Left lung (tissue), 10 donors: ENCODE data around the gene NUPR2. TPM values are rescaled to one million over a fixed set of nuclear protein-coding genes. Genes with fewer than 3 reads are reported as not detected.
A peak's percentile ranks its signal among the peaks of the same experiment; 100 is the strongest.
"Not testable (repeated sequence)": the region's sequence is repeated elsewhere in the genome, so short reads cannot be mapped to it uniquely, and the experiment has no call there.

Source experiments
- ATAC-seq: fragments of 200-7000 bp; cut with Tn5 transposase; one replicate; pipeline ENCODE4 v1.9.1; 2020; ENCODE audit warnings: moderate library complexity
- DNase-seq, 4 donors: peaks; one replicate each; pipeline ENCODE4 v3.0.0-alpha.2; 2013 to 2020
- H3K27ac ChIP-seq, 2 donors: fragments of 200-600 bp; sonication (generic) in 1 of 2; one replicate each; pipeline versions ENCODE4 v1.5.0 to v1.8.0; 2020 to 2021
- H3K27me3 ChIP-seq, 2 donors: fragments of 200-600 bp; sonication (generic) in 1 of 2; one replicate each; pipeline versions ENCODE4 v1.5.0 to v1.8.0; 2020 to 2021
- H3K36me3 ChIP-seq, 2 donors: fragments of 200-600 bp; sonication (generic) in 1 of 2; one replicate each; pipeline versions ENCODE4 v1.5.0 to v1.8.0; 2020 to 2021
- H3K4me1 ChIP-seq, 2 donors: fragments of 200-600 bp; one replicate each; pipeline ENCODE4 v1.8.0; 2021
- H3K4me3 ChIP-seq, 2 donors: fragments of 200-600 bp; sonication (generic) in 1 of 2; one replicate each; pipeline versions ENCODE4 v1.5.0 to v1.8.0; 2020 to 2021; ENCODE audit warnings: mild to moderate bottlenecking in 1 of 2
- H3K9me3 ChIP-seq, 2 donors: fragments of 200-600 bp; sonication (generic) in 1 of 2; one replicate each; pipeline versions ENCODE4 v1.5.0 to v1.8.0; 2020 to 2021
- CTCF ChIP-seq, 2 donors: fragments of 200-600 bp; sonication (generic) in 1 of 2; IDR thresholded peaks; one replicate each; pipeline versions ENCODE4 v1.5.0 to v1.8.0; 2021; ENCODE audit warnings: antibody characterized with exemption in 2 of 2
- intact Hi-C, 2 donors: fragments of 100-400 bp; cut with DNase I; formaldehyde crosslinking; loops; one replicate each; pipeline versions ENCODE4 v1.11.2 to v1.14.2; 2022
- polyA plus RNA-seq, 6 donors: library from polyadenylated mRNA; unstranded; fragments of 120-200 nt; gene quantifications; one replicate each; pipeline ENCODE4 v1.2.1, GENCODE V29; 2013; ENCODE audit not compliant: insufficient read length in 6 of 6
- total RNA-seq, 2 donors: library from RNA; stranded (reverse); fragmentation: NEBNext Ultra II Directional; extraction: Animal tissue kit (Norgen Biotek cat#: 25700); gene quantifications; one replicate each; pipeline ENCODE4 v1.2.1, GENCODE V29; 2021
- donor health status: DM: no; HTN: yes; CAD: no.
- donor health status: DM: no; HTN: no; CAD: no.

NUPR2 gene
- total and polyA plus RNA-seq, 8 donors, result 0.99 to 4.6 (median 4.0) TPM

DNA sequence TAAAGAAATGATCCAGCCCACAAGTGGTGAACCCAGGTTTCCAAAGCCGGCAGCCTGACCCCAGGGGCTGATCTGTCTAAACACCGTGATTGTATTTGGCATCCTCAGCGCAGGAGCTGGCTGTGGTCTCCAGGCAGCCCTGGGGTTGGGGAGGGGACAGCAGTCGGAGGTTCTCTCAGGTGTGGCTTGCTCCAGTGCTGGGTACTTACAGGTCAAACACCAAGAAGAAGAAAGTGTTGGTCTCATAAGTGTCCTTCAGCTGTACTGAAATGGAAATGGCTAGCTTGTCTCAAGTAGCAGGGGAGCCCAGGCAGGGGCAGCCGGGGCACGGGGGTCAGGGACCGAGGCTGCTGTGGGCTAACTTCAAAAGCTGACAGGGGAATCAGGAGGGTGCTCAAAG, 29.5 kb downstream of the NUPR2 start:
- TF ChIP-seq CTCF (IDR thresholded peaks at IDR 0.05), result no peak
- H3K4me3 ChIP-seq, result no peak overlapping the region
- no peak overlapping the region for H3K27ac ChIP-seq
- no peaks in the 10 kb centered on the region for H3K4me1 ChIP-seq
- DNase-seq (no peak), ATAC-seq (no peak)
- H3K9me3 ChIP-seq, result no peaks in the 10 kb centered on the region
- H3K36me3 ChIP-seq, result peaks cover 0 to 21% of the 10 kb centered on the region in 2 donors
- H3K27me3 ChIP-seq, result no peaks in the 10 kb centered on the region
- intact Hi-C loops, result no loop called here

- H3K36me3 ChIP-seq, result peaks cover 0 to 50% of the 10 kb centered on the region in 2 donors
- intact Hi-C loops, result no loop called here
- no peaks in the 10 kb centered on the region for H3K9me3 ChIP-seq
- no peak overlapping the region for H3K4me3 ChIP-seq
- ATAC-seq (no peak), DNase-seq (peak in 1 of 4 donors; percentile 48)
- no peak for TF ChIP-seq CTCF (IDR thresholded peaks at IDR 0.05)
- no peak overlapping the region for H3K27ac ChIP-seq
- H3K4me1 ChIP-seq, result no peaks in the 10 kb centered on the region
- H3K27me3 ChIP-seq, result no peaks in the 10 kb centered on the region
These were observed 32.9 kb downstream of the NUPR2 start for GRCh38 chr7:56083150-56083785.

GRCh38 chr7:56081626-56082340, 34.4 kb downstream of the NUPR2 start:
- peaks cover 0 to 51% of the 10 kb centered on the region in 2 donors for H3K36me3 ChIP-seq
- intact Hi-C loops, result no loop called here
- no peak overlapping the region for H3K27ac ChIP-seq
- DNase-seq, result no peak
- ATAC-seq, result no peak
- H3K27me3 ChIP-seq, result no peaks in the 10 kb centered on the region
- H3K9me3 ChIP-seq, result no peaks in the 10 kb centered on the region
- TF ChIP-seq CTCF (IDR thresholded peaks at IDR 0.05), result no peak
- H3K4me3 ChIP-seq, result no peak overlapping the region
- H3K4me1 ChIP-seq, result no peaks in the 10 kb centered on the region

- H3K9me3 ChIP-seq, DNase-seq, H3K27ac ChIP-seq, ATAC-seq, H3K4me3 ChIP-seq, H3K27me3 ChIP-seq, H3K4me1 ChIP-seq, intact Hi-C loops: not testable (repeated sequence)
- H3K36me3 ChIP-seq, result peaks cover 0 to 54% of the 10 kb centered on the region in 2 donors
These were observed 35.3 kb downstream of the NUPR2 start for GRCh38 chr7:56080726-56081435.

GRCh38 chr7:56079450-56080185, 36.6 kb downstream of the NUPR2 start:
- peak in 1 of 2 donors; percentile 36 for TF ChIP-seq CTCF (IDR thresholded peaks at IDR 0.05)
- no peaks in the 10 kb centered on the region for H3K9me3 ChIP-seq
- H3K27me3 ChIP-seq, result no peaks in the 10 kb centered on the region
- ATAC-seq, result peak; percentile 35
- peaks cover 0 to 54% of the 10 kb centered on the region in 2 donors for H3K36me3 ChIP-seq
- H3K27ac ChIP-seq, result peak overlapping the region in 1 of 2 donors; percentile 44
- no peaks in the 10 kb centered on the region for H3K4me1 ChIP-seq
- H3K4me3 ChIP-seq, result no peak overlapping the region
- intact Hi-C loops, result loop anchor here in 1 of 2 donors (10.0 kb wide), 1 partner anchor 75 kb away; no protein-coding TSS in a partner anchor
- peak in 2 of 4 donors; percentile 66 to 87 for DNase-seq
